Measurements from ENCODE around the gene SURF4.

The SURF4 gene

GRCh38 chr9:133370685-133371084 lies 5.2 kb downstream of the SURF4 start:
- Histone ChIP-seq H3K9me3 (ENCODE audit: insufficient read depth, low read length, severe bottlenecking) (no peaks in the 10 kb centered on the region), H3K4me3 (ENCODE audit: low read depth in 1 of 2, low read length in 2 of 2) (no peak overlapping the region), H4K20me1 (ENCODE audit: insufficient read depth, low read length) (peaks cover 83% of the 10 kb centered on the region), H2AFZ (ENCODE audit: low read depth, low read length) (no peak overlapping the region), H3K4me2 (ENCODE audit: insufficient read depth, low read length) (peak overlapping the region; percentile 27; the same call in 1 of the 2 replicates), H3K36me3 (ENCODE audit: insufficient read depth, low read length) (peaks cover 70% of the 10 kb centered on the region), H3K79me2 (ENCODE audit: insufficient read depth, low read length) (peaks cover 99% of the 10 kb centered on the region), H3K9ac (ENCODE audit: low read depth, low read length) (no peak overlapping the region), H3K27ac (ENCODE audit: low read length) (no peak overlapping the region), H3K27me3 (ENCODE audit: insufficient read depth, low read length, poor library complexity) (no peaks in the 10 kb centered on the region), H3K4me1 (ENCODE audit: insufficient read depth, low read length) (peaks cover 28% of the 10 kb centered on the region)
- TF ChIP-seq CTCF (IDR thresholded peaks at IDR 0.05; ENCODE audit: borderline replicate concordance, extremely low read depth, low read length, poor library complexity, severe bottlenecking): no peak
- no peak for TF ChIP-seq EZH2 (IDR thresholded peaks at IDR 0.05; ENCODE audit: borderline replicate concordance, low read depth, low read length, severe bottlenecking)
- no peak for DNase-seq
- ATAC-seq (ENCODE audit: insufficient read depth, low read depth): 0 out of 3 replicates have a peak, but pooled peaks have one; percentile 18

- H3K4me3 ChIP-seq (ENCODE audit: low read depth in 1 of 2, low read length in 2 of 2): no peak overlapping the region
- H3K79me2 ChIP-seq (ENCODE audit: insufficient read depth, low read length): peaks cover 94% of the 10 kb centered on the region
- no peak overlapping the region for H2AFZ ChIP-seq (ENCODE audit: low read depth, low read length)
- H3K9ac ChIP-seq (ENCODE audit: low read depth, low read length): no peak overlapping the region
- no peak overlapping the region for H3K4me2 ChIP-seq (ENCODE audit: insufficient read depth, low read length)
- no peaks in the 10 kb centered on the region for H3K9me3 ChIP-seq (ENCODE audit: insufficient read depth, low read length, severe bottlenecking)
- peaks cover 78% of the 10 kb centered on the region for H3K36me3 ChIP-seq (ENCODE audit: insufficient read depth, low read length)
- no peak overlapping the region for H3K27ac ChIP-seq (ENCODE audit: low read length)
- peaks cover 26% of the 10 kb centered on the region for H3K4me1 ChIP-seq (ENCODE audit: insufficient read depth, low read length)
- TF ChIP-seq EZH2 (IDR thresholded peaks at IDR 0.05; ENCODE audit: borderline replicate concordance, low read depth, low read length, severe bottlenecking): no peak
- TF ChIP-seq CTCF (IDR thresholded peaks at IDR 0.05; ENCODE audit: borderline replicate concordance, extremely low read depth, low read length, poor library complexity, severe bottlenecking): no peak
- no peak for DNase-seq
- H3K27me3 ChIP-seq (ENCODE audit: insufficient read depth, low read length, poor library complexity): no peaks in the 10 kb centered on the region
- no peak for ATAC-seq (ENCODE audit: insufficient read depth, low read depth)
- H4K20me1 ChIP-seq (ENCODE audit: insufficient read depth, low read length): peaks cover 83% of the 10 kb centered on the region
These were observed 5.9 kb downstream of the SURF4 start for GRCh38 chr9:133369933-133370332.

- no peak for TF ChIP-seq CTCF (IDR thresholded peaks at IDR 0.05; ENCODE audit: borderline replicate concordance, extremely low read depth, low read length, poor library complexity, severe bottlenecking)
- Histone ChIP-seq H3K9ac (ENCODE audit: low read depth, low read length) (no peak overlapping the region), H3K9me3 (ENCODE audit: insufficient read depth, low read length, severe bottlenecking) (no peaks in the 10 kb centered on the region), H3K27me3 (ENCODE audit: insufficient read depth, low read length, poor library complexity) (no peaks in the 10 kb centered on the region), H2AFZ (ENCODE audit: low read depth, low read length) (no peak overlapping the region), H4K20me1 (ENCODE audit: insufficient read depth, low read length) (peaks cover 80% of the 10 kb centered on the region), H3K36me3 (ENCODE audit: insufficient read depth, low read length) (peaks cover 81% of the 10 kb centered on the region), H3K27ac (ENCODE audit: low read length) (no peak overlapping the region), H3K4me3 (ENCODE audit: low read depth in 1 of 2, low read length in 2 of 2) (no peak overlapping the region), H3K4me1 (ENCODE audit: insufficient read depth, low read length) (peaks cover 21% of the 10 kb centered on the region), H3K4me2 (ENCODE audit: insufficient read depth, low read length) (no peak overlapping the region), H3K79me2 (ENCODE audit: insufficient read depth, low read length) (peaks cover 89% of the 10 kb centered on the region)
- no peak for DNase-seq
- no peak for ATAC-seq (ENCODE audit: insufficient read depth, low read depth)
These were observed 6.4 kb downstream of the SURF4 start for GRCh38 chr9:133369422-133369821.
